ENCODE data around the gene HS3ST5.

The HS3ST5 gene

DNA sequence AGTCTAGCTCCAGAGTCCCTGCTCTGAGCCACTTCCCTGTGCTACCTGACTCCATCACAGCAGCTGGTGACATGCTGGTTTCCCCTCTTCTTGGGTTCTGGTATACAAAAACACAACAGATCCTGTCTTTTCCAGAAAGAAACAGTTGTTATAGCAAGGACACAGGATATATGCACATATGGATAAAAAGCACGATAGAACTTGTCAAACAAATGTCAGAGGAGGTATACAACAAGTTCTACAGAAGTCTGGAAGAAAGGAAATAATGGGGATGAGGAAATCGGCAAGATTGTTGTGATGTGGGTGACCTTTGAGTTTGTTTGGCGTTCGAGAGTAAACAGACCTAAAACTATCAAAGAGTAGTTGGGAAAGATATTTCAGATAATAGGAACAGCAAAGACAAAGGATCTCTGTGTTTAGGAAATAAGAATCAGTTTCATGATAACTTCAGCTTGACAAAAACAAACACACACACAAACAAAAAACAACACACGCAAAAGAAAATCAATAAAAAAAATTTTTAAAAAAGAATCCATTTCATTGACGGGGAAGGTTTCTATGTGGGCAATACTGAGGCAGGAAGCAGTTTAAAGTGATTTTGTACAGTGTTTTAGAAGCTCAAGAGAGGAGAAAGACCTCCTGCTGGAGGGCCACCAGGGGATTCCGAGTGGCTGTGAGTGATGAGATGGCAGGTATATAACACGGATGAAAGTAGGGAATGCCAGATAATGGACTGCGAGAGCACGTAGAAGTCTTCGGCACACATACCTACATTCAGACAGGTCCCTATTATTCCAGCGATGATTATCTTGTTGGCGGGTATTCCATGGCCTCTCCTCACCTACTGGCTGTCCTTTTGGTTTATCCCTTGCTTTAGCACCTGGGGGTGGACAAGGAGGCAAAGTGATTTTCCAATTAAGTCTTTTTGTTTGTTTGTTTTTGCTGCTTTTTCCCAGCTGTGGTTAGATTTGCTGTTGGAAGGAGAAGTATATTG lies 174.9 kb downstream of the HS3ST5 start:
- Histone ChIP-seq H3K27me3 (no peaks in the 10 kb centered on the region), H3K27ac (no peak overlapping the region), H3K4me1 (peaks cover 0 to 14% (median 0%) of the 10 kb centered on the region in 4 donors), H3K4me3 (no peak overlapping the region), H3K9me3 (no peaks in the 10 kb centered on the region), H3K36me3 (no peaks in the 10 kb centered on the region)
- no peak for TF ChIP-seq CTCF (IDR thresholded peaks at IDR 0.05)
- intact Hi-C loops (cut with DNase I; ENCODE audit: low total_unique reads) = no loop called here
- no peak for DNase-seq

- Histone ChIP-seq H3K4me3 (no peak overlapping the region), H3K4me1 (peaks cover 0 to 9% (median 0%) of the 10 kb centered on the region in 4 donors), H3K36me3 (no peaks in the 10 kb centered on the region), H3K9me3 (no peaks in the 10 kb centered on the region), H3K27ac (no peak overlapping the region), H3K27me3 (no peaks in the 10 kb centered on the region)
- no peak for TF ChIP-seq CTCF (IDR thresholded peaks at IDR 0.05)
- no peak for DNase-seq
- intact Hi-C loops (cut with DNase I; ENCODE audit: low total_unique reads) = no loop called here
Measured at GRCh38 chr6:114164207-114164606, 178.6 kb downstream of the HS3ST5 start.

GRCh38 chr6:114162691-114163347 lies 180.0 kb downstream of the HS3ST5 start:
- H3K4me3 ChIP-seq = no peak overlapping the region
- H3K4me1 ChIP-seq = peaks cover 0 to 10% (median 0%) of the 10 kb centered on the region in 4 donors
- no peaks in the 10 kb centered on the region for H3K27me3 ChIP-seq
- H3K9me3 ChIP-seq = no peaks in the 10 kb centered on the region
- DNase-seq = no peak
- intact Hi-C loops (cut with DNase I; ENCODE audit: low total_unique reads) = no loop called here
- no peaks in the 10 kb centered on the region for H3K36me3 ChIP-seq
- H3K27ac ChIP-seq = no peak overlapping the region
- TF ChIP-seq CTCF (IDR thresholded peaks at IDR 0.05) = no peak

DNA sequence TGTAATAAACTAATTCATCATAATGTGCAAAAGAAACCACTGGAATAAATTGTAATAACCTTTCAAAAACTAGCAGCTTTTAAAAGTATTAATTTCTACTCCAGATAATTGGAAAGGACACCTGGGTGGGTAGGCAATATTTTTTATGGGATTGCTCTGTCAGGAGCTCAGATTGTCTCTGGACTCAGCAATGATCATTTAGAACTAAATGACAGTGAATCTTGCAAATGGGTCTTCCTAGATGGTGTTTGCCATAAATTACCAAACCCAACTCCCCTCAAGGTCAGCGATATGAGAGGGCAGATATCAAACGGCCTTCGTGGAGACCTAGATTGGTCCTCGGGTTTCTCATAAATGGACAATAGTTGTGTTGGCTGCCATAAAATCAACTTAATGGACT lies 181.9 kb downstream of the HS3ST5 start:
- H3K4me1 ChIP-seq = peaks cover 0 to 10% (median 0%) of the 10 kb centered on the region in 4 donors
- H3K4me3 ChIP-seq = no peak overlapping the region
- no peaks in the 10 kb centered on the region for H3K36me3 ChIP-seq
- intact Hi-C loops (cut with DNase I; ENCODE audit: low total_unique reads) = no loop called here
- no peaks in the 10 kb centered on the region for H3K27me3 ChIP-seq
- H3K9me3 ChIP-seq = no peaks in the 10 kb centered on the region
- no peak for DNase-seq
- H3K27ac ChIP-seq = no peak overlapping the region
- TF ChIP-seq CTCF (IDR thresholded peaks at IDR 0.05) = no peak

DNA sequence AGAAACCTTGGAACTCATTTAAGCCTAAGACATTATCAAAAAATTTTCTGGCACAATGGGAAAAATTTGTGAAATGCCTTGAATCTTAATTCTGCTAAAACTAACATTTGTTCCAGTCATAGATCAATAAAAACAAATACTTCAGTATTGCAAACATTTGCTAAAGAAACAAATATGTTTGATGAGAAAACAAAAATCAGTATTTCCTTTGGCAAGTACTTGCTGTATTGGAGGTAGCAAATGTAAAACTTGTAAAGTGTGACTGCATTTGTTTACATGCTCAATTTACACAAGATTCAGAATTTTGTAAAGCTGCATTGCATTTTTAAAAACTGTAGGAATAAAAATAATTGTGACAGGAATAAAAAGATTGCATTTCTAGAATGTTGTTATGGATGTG lies 183.1 kb downstream of the HS3ST5 start:
- Histone ChIP-seq H3K36me3 (no peaks in the 10 kb centered on the region), H3K4me1 (peaks cover 0 to 10% (median 0%) of the 10 kb centered on the region in 4 donors), H3K27ac (no peak overlapping the region), H3K4me3 (no peak overlapping the region), H3K27me3 (no peaks in the 10 kb centered on the region), H3K9me3 (no peaks in the 10 kb centered on the region)
- DNase-seq = no peak
- intact Hi-C loops (cut with DNase I; ENCODE audit: low total_unique reads) = no loop called here
- TF ChIP-seq CTCF (IDR thresholded peaks at IDR 0.05) = no peak
